Right atrium auricular region (tissue), 2 donors: ENCODE data around the gene CCDC141. TPM values are rescaled to one million over a fixed set of nuclear protein-coding genes. Genes with fewer than 3 reads are reported as not detected.

Source experiments
- DNase-seq: peaks from one replicate; pipeline ENCODE4 v3.0.0-alpha.2; 2019; ENCODE audit warnings: low spot score
- H3K27ac ChIP-seq, 2 donors: fragments of 200-600 bp; sonication (generic); 1 replicate in 1 of 2; 2 replicates in 1 of 2; pipeline ENCODE4 v1.5.1; 2016 to 2019
- H3K27me3 ChIP-seq, 2 donors: fragments of 200-600 bp; sonication (generic); one replicate each; pipeline versions ENCODE4 v1.5.1 to v1.6.0; 2017 to 2019
- H3K36me3 ChIP-seq: fragments of 200-600 bp; sonication (generic); one replicate; pipeline ENCODE4 v1.5.1; 2016
- H3K4me1 ChIP-seq, 2 donors: fragments of 200-600 bp; sonication (generic); one replicate each; pipeline versions ENCODE4 v1.5.1 to v1.6.0; 2017 to 2019
- H3K4me3 ChIP-seq, 2 donors: fragments of 200-600 bp; sonication (generic); 1 replicate in 1 of 2; 2 replicates in 1 of 2; pipeline ENCODE4 v1.5.1; 2017 to 2019; ENCODE audit warnings: mild to moderate bottlenecking in 1 of 2, moderate library complexity in 1 of 2
- H3K9me3 ChIP-seq, 2 donors: fragments of 200-600 bp; sonication (generic); one replicate each; pipeline ENCODE4 v1.5.1; 2019
- total RNA-seq, 2 donors: library from RNA; depleted of rRNA; stranded (reverse); fragments of >200 nt; gene quantifications; one replicate each; pipeline ENCODE4 v1.1.0, GENCODE V29; 2016
- TF ChIP-seq, protein P1 (sequence below), 2 donors: fragments of 200-600 bp; sonication (generic); IDR thresholded peaks; one replicate each; pipeline ENCODE4 v1.5.1; 2019; ENCODE audit warnings: antibody characterized with exemption in 2 of 2

Gene CCDC141
- total RNA-seq, 2 donors from 2014 or later, result 28.9 to 146 TPM

DNA sequence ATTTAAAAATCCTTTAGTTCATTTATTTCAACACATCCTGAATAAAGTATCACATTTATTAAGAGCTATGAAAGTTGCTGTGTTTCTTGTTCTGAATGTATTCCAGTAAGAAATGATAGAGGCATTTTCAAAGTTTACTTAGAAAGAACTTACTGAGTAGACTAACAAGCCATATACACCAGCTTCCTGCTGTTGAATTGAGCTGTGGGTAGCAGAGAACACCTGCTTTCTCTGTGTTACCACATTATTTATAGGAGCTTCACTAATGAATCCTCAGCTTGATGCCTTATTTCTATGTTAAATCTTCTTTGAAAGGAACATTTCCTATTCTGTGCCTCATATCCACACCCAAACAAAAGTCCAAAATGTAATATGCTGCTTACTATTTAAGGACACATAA lies 115.4 kb downstream of the CCDC141 start:
- Histone ChIP-seq H3K9me3 (peaks cover 0 to 16% of the 10 kb centered on the region in 2 donors), H3K36me3 (no peaks in the 10 kb centered on the region), H3K27ac (no peak overlapping the region), H3K27me3 (no peaks in the 10 kb centered on the region), H3K4me1 (no peaks in the 10 kb centered on the region), H3K4me3 (no peak overlapping the region)
- TF ChIP-seq, protein P1, sequence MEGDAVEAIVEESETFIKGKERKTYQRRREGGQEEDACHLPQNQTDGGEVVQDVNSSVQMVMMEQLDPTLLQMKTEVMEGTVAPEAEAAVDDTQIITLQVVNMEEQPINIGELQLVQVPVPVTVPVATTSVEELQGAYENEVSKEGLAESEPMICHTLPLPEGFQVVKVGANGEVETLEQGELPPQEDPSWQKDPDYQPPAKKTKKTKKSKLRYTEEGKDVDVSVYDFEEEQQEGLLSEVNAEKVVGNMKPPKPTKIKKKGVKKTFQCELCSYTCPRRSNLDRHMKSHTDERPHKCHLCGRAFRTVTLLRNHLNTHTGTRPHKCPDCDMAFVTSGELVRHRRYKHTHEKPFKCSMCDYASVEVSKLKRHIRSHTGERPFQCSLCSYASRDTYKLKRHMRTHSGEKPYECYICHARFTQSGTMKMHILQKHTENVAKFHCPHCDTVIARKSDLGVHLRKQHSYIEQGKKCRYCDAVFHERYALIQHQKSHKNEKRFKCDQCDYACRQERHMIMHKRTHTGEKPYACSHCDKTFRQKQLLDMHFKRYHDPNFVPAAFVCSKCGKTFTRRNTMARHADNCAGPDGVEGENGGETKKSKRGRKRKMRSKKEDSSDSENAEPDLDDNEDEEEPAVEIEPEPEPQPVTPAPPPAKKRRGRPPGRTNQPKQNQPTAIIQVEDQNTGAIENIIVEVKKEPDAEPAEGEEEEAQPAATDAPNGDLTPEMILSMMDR (IDR thresholded peaks at IDR 0.05), result no peak
- DNase-seq, result no peak

DNA sequence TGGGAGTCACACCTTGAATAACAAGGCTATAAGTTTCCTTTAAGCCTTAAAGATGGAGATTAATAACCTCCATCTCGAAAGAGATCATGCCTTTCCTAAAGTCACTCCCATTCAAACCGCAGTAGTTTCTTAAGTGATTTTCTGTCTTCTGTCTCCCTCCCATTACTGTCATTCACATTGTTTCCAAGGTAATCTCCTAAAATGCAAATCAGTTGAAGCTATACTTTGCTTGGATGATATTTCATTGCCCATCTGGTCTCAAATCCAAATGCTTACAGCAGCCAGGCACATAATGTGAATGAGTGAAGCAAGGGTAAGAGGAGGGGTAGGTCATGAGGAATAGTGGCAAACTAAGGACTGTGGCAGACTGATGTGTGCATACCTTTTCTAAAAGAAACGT lies 116.4 kb downstream of the CCDC141 start:
- TF ChIP-seq, protein P1 (IDR thresholded peaks at IDR 0.05), result no peak
- peaks cover 0 to 16% of the 10 kb centered on the region in 2 donors for H3K9me3 ChIP-seq
- no peak overlapping the region for H3K27ac ChIP-seq
- no peaks in the 10 kb centered on the region for H3K4me1 ChIP-seq
- H3K36me3 ChIP-seq, result no peaks in the 10 kb centered on the region
- no peak overlapping the region for H3K4me3 ChIP-seq
- DNase-seq, result no peak
- H3K27me3 ChIP-seq, result no peaks in the 10 kb centered on the region

DNA sequence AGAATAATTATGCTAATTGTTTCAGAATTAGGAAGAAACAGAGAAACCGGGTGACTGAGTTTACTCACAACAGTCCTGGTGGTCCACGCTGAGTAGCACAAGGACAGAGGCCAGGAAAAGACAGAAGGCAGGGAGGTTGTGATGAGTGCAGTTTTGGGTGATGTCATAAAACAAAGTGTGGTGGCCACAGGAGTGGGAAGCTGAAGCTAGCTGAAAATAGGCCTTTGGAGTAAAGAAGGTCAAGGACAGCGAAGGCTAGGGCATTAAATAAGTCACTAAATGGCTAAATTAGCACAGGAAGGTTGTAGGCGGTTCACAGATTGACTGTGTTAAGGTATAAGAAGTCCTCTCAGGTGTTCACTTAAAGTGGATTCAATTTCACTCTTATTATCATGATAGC lies 121.9 kb downstream of the CCDC141 start:
- H3K27me3 ChIP-seq, result no peaks in the 10 kb centered on the region
- H3K4me1 ChIP-seq, result no peaks in the 10 kb centered on the region
- H3K9me3 ChIP-seq, result peaks cover 0 to 4% of the 10 kb centered on the region in 2 donors
- TF ChIP-seq, protein P1 (IDR thresholded peaks at IDR 0.05), result no peak
- H3K4me3 ChIP-seq, result no peak overlapping the region
- DNase-seq, result no peak
- no peak overlapping the region for H3K27ac ChIP-seq
- H3K36me3 ChIP-seq, result no peaks in the 10 kb centered on the region

DNA sequence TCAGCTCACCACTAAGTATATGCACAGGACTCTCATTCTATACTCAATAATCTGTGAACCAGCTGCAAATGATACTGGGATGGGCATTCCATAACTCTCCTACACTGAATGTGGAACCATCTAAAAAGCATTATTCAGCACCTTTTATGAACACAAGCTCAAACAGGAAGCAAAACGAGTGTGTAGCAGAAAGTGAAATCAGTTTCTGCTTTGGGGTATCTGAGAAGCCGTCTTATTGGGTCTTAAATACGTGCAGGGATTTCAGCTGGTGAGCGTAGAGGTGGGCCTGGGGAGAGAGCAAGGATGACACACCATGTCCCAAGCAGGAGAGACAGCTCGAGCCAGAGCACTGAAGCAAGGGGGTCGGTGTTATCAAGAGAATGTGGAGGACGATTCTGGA lies 122.8 kb downstream of the CCDC141 start:
- H3K27me3 ChIP-seq, result no peaks in the 10 kb centered on the region
- no peak overlapping the region for H3K27ac ChIP-seq
- no peak for DNase-seq
- peaks cover 0 to 6% of the 10 kb centered on the region in 2 donors for H3K4me1 ChIP-seq
- no peaks in the 10 kb centered on the region for H3K36me3 ChIP-seq
- no peak overlapping the region for H3K4me3 ChIP-seq
- peaks cover 0 to 4% of the 10 kb centered on the region in 2 donors for H3K9me3 ChIP-seq
- TF ChIP-seq, protein P1 (IDR thresholded peaks at IDR 0.05), result no peak

DNA sequence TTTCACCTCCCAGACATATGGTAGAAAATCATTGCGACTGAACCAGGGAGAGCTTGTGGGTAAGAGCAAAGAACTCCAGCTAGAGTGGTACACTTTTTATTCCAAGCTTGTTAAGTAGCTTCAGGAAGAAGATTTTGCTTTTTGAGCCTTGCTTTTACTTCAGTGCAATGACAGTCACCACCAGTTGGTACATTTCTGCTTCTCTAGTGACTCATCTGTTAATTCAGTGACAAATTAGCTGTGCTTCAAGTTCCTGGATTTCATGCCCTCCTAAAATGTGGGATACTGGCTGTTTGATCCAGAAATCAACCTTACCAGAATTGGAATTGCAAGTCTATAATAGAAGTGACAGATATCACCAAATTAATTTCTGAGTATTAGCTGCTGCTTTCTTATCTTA lies 125.1 kb downstream of the CCDC141 start:
- TF ChIP-seq, protein P1 (IDR thresholded peaks at IDR 0.05), result no peak
- no peaks in the 10 kb centered on the region for H3K27me3 ChIP-seq
- H3K4me1 ChIP-seq, result peaks cover 0 to 6% of the 10 kb centered on the region in 2 donors
- H3K4me3 ChIP-seq, result no peak overlapping the region
- DNase-seq, result no peak
- H3K36me3 ChIP-seq, result no peaks in the 10 kb centered on the region
- no peaks in the 10 kb centered on the region for H3K9me3 ChIP-seq
- H3K27ac ChIP-seq, result no peak overlapping the region

DNA sequence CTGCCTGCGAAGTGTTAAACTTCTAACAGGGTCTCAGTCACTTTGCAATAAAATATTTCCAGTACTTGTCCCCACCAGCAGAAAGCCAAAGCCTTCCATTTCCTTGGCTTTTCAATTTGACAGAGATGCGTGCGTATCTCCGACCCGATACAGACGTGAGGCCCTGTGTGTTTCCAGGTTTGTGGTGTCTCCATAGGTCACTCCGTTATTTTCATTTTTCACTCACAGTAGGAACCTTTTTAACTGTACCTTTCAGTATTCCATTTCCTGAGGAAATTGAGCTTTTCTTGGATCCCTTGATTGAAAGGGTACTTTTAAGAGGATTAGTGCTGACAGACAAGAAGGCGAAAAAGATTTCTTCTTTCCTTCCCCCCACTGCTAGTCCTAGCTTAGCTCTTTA lies 126.4 kb downstream of the CCDC141 start:
- Histone ChIP-seq H3K27ac (no peak overlapping the region), H3K4me1 (peaks cover 0 to 6% of the 10 kb centered on the region in 2 donors), H3K4me3 (no peak overlapping the region), H3K27me3 (no peaks in the 10 kb centered on the region), H3K36me3 (no peaks in the 10 kb centered on the region), H3K9me3 (no peaks in the 10 kb centered on the region)
- TF ChIP-seq, protein P1 (IDR thresholded peaks at IDR 0.05), result no peak
- no peak for DNase-seq
